DMS 273 treated with DMSO at 0.1 percent for 48 hours (cell line): ENCODE data around the gene FMOD.

Source experiments
- DNase-seq: peaks from one replicate; lab custom pipeline; 2025; lab: John Stamatoyannopoulos, UW

Gene FMOD

GRCh38 chr1:203351037-203351625 lies at the start of gene FMOD:
Gene FMOD (minus strand): TSS chr1:203351122. CDS start chr1:203348270, 2,852 bp downstream.
- no peak for DNase-seq

GRCh38 chr1:203396595-203397194 lies 45.8 kb upstream of the FMOD start:
- DNase-seq = no peak

- DNase-seq = no peak
These were observed 44.8 kb upstream of the FMOD start for GRCh38 chr1:203395751-203396150.

- no peak for DNase-seq
These were observed 39.4 kb upstream of the FMOD start for GRCh38 chr1:203390298-203390697.

GRCh38 chr1:203388683-203389082 lies 37.8 kb upstream of the FMOD start:
- DNase-seq = no peak

- no peak for DNase-seq
These were observed 31.1 kb upstream of the FMOD start for GRCh38 chr1:203382026-203382425.

GRCh38 chr1:203381151-203381751 lies 30.3 kb upstream of the FMOD start:
- no peak for DNase-seq

GRCh38 chr1:203380420-203381150 lies 29.7 kb upstream of the FMOD start:
- no peak for DNase-seq

- DNase-seq = no peak
These were observed 28.9 kb upstream of the FMOD start for GRCh38 chr1:203379825-203380224.

- peak; percentile 79 for DNase-seq
These were observed 27.8 kb upstream of the FMOD start for GRCh38 chr1:203378556-203379245.

GRCh38 chr1:203373991-203374390 lies 23.1 kb upstream of the FMOD start:
- no peak for DNase-seq

- no peak for DNase-seq
These were observed 22.1 kb upstream of the FMOD start for GRCh38 chr1:203373002-203373401.

GRCh38 chr1:203371288-203371687 lies 20.4 kb upstream of the FMOD start:
- no peak for DNase-seq

- DNase-seq = no peak
These were observed 18.7 kb upstream of the FMOD start for GRCh38 chr1:203369666-203370065.

GRCh38 chr1:203368624-203369451 lies 17.9 kb upstream of the FMOD start:
- no peak for DNase-seq

- no peak for DNase-seq
These were observed 16.1 kb upstream of the FMOD start for GRCh38 chr1:203367057-203367456.

- no peak for DNase-seq
These were observed 15.6 kb upstream of the FMOD start for GRCh38 chr1:203366476-203366875.

- DNase-seq = no peak
These were observed 13.9 kb upstream of the FMOD start for GRCh38 chr1:203364806-203365205.

- DNase-seq = no peak
These were observed 13.3 kb upstream of the FMOD start for GRCh38 chr1:203364094-203364801.

- peak; percentile 17 for DNase-seq
These were observed 11.8 kb upstream of the FMOD start for GRCh38 chr1:203362720-203363025.
